GM23248 (cell line): ENCODE results near the gene ST3GAL3.

Source experiments
- EZH2 ChIP-seq: fragments of 200-600 bp; sonication (generic); IDR thresholded peaks from 2 replicates; pipeline ENCODE4 v1.6.1; 2018; ENCODE audit warnings: antibody characterized with exemption, mild to moderate bottlenecking; ENCODE audit not compliant: insufficient read depth, poor library complexity, severe bottlenecking
- EZH2phosphoT487 ChIP-seq: fragments of 200-600 bp; sonication (generic); IDR thresholded peaks from 2 replicates; pipeline ENCODE4 v1.6.1; 2018; ENCODE audit warnings: antibody characterized with exemption, moderate library complexity, mild to moderate bottlenecking, low read depth; ENCODE audit not compliant: insufficient read depth

- TF ChIP-seq EZH2 (no peak), EZH2phosphoT487 (no peak)
Observed at GRCh38 chr1:43803105-43803504, 95.8 kb downstream of the ST3GAL3 start.
